AML-193 (cell line): ENCODE measurements around the gene MTA3.

Experiments
- DNase-seq, 2 experiments: peaks; one replicate each; lab custom pipeline; 2025; lab: John Stamatoyannopoulos, UW

MTA3 gene

GRCh38 chr2:42787424-42787787 lies 219.0 kb downstream of the MTA3 start:
- no peak for DNase-seq

- no peak for DNase-seq
Observed at GRCh38 chr2:42787788-42788477, 219.5 kb downstream of the MTA3 start.

GRCh38 chr2:42788478-42788793 lies 220.0 kb downstream of the MTA3 start:
- DNase-seq, result no peak

GRCh38 chr2:42788882-42789281 lies 220.4 kb downstream of the MTA3 start:
- no peak for DNase-seq

GRCh38 chr2:42789751-42790150 lies 221.3 kb downstream of the MTA3 start:
- DNase-seq, result no peak

- no peak for DNase-seq
Observed at GRCh38 chr2:42791606-42792005, 223.2 kb downstream of the MTA3 start.

- peak; percentile 57 to 60 for DNase-seq
Observed at GRCh38 chr2:42792087-42792582, 223.7 kb downstream of the MTA3 start.

GRCh38 chr2:42792583-42793333 lies 224.3 kb downstream of the MTA3 start, which contains the start of gene HAAO:
Gene HAAO (minus strand): TSS chr2:42792583. CDS start chr2:42792536, 47 bp downstream.
- DNase-seq, result no peak

GRCh38 chr2:42793334-42794270 lies 225.2 kb downstream of the MTA3 start:
- DNase-seq, result no peak

GRCh38 chr2:42794271-42795046 lies 226.0 kb downstream of the MTA3 start:
- peak; percentile 29 to 45 for DNase-seq

GRCh38 chr2:42795275-42795674 lies 226.8 kb downstream of the MTA3 start:
- DNase-seq, result no peak

- no peak for DNase-seq
Observed at GRCh38 chr2:42795841-42796301, 227.4 kb downstream of the MTA3 start.

GRCh38 chr2:42796427-42797248 lies 228.2 kb downstream of the MTA3 start:
- DNase-seq, result no peak

- no peak for DNase-seq
Observed at GRCh38 chr2:42797281-42797680, 228.8 kb downstream of the MTA3 start.

GRCh38 chr2:42799881-42800280 lies 231.4 kb downstream of the MTA3 start:
- no peak for DNase-seq

GRCh38 chr2:42800461-42800962 lies 232.1 kb downstream of the MTA3 start:
- DNase-seq, result no peak

- DNase-seq, result no peak
Observed at GRCh38 chr2:42800981-42801380, 232.5 kb downstream of the MTA3 start.

GRCh38 chr2:42801381-42801780 lies 232.9 kb downstream of the MTA3 start:
- DNase-seq, result no peak

GRCh38 chr2:42802150-42802549 lies 233.7 kb downstream of the MTA3 start:
- DNase-seq, result no peak

GRCh38 chr2:42804338-42804737 lies 235.9 kb downstream of the MTA3 start:
- DNase-seq, result peak; percentile 91 to 96
